ENCODE results near the gene LCA5L.

GRCh38 chr21:39388811-39389155, 56.8 kb downstream of the LCA5L start:
- TF ChIP-seq CTCF (IDR thresholded peaks at IDR 0.05; ENCODE audit: poor library complexity, severe bottlenecking) (peak; percentile 29), EZH2 (IDR thresholded peaks at IDR 0.05; ENCODE audit: borderline replicate concordance, insufficient read depth, low read length, poor library complexity, severe bottlenecking) (no peak), RAD21 (conservative IDR thresholded peaks at IDR 0.05) (no peak), TAF1 (IDR thresholded peaks at IDR 0.05; ENCODE audit: low read depth) (no peak), MXI1 (conservative IDR thresholded peaks at IDR 0.05; ENCODE audit: poor library complexity, severe bottlenecking) (no peak), SMC3 (conservative IDR thresholded peaks at IDR 0.05; ENCODE audit: poor library complexity) (no peak), EP300 (conservative IDR thresholded peaks at IDR 0.05; ENCODE audit: poor library complexity, severe bottlenecking) (no peak), POLR2AphosphoS5 (IDR thresholded peaks at IDR 0.05) (no peak), REST (IDR thresholded peaks at IDR 0.05; ENCODE audit: borderline replicate concordance) (no peak)

All from neural cell (in vitro differentiated cells).